AG04449 (cell line): Measurements from ENCODE around the gene ZDHHC16.

Source experiments
- CTCF ChIA-PET: fragments of 350-600 bp; formaldehyde crosslinking; extraction: SDS; loops from one replicate; lab custom pipeline; 2021; ENCODE audit warnings: antibody characterized with exemption; lab: Yijun Ruan, JAX
- POLR2A ChIA-PET: fragments of 400-600, 350-600 bp; formaldehyde crosslinking; extraction: SDS; loops from one replicate; lab custom pipeline; 2020; ENCODE audit warnings: antibody characterized with exemption, inconsistent platforms; lab: Yijun Ruan, JAX
- DNase-seq: peaks from one replicate; pipeline ENCODE4 v3.0.0-alpha.2; 2010; ENCODE audit warnings: low read depth, low spot score
- H3K4me3 ChIP-seq: 2 replicates; pipeline ENCODE4 v1.5.1; 2011; ENCODE audit warnings: low read depth, mild to moderate bottlenecking, control low read depth, low read length
- TF ChIP-seq, protein P1 (sequence below): IDR thresholded peaks from one replicate; pipeline ENCODE4 v1.5.1; 2011; ENCODE audit warnings: mild to moderate bottlenecking, moderate library complexity, low read length, control low read depth, inconsistent platforms; ENCODE audit not compliant: insufficient read depth; ENCODE audit errors: missing control alignments

The ZDHHC16 gene

DNA sequence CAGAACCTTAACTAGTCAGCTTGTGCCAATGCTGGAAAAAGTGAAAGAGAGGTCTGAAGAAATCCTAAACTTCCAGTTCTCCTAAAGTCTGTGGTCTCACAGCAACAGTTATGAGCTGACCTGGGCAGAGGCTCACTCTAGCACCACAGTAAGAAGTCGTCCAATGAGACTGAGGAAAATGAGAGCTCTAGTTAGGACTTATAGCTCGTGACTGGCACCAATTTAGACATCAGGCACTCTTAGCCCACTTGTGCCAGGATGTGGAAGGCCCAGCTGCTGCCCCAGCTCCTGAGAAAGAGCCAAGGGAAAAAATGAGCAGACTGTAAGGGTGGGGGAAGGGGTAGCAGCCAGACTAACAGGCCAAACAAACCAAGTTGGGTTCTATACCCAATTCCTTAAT lies 44.6 kb downstream of the ZDHHC16 start:
- TF ChIP-seq, protein P1, sequence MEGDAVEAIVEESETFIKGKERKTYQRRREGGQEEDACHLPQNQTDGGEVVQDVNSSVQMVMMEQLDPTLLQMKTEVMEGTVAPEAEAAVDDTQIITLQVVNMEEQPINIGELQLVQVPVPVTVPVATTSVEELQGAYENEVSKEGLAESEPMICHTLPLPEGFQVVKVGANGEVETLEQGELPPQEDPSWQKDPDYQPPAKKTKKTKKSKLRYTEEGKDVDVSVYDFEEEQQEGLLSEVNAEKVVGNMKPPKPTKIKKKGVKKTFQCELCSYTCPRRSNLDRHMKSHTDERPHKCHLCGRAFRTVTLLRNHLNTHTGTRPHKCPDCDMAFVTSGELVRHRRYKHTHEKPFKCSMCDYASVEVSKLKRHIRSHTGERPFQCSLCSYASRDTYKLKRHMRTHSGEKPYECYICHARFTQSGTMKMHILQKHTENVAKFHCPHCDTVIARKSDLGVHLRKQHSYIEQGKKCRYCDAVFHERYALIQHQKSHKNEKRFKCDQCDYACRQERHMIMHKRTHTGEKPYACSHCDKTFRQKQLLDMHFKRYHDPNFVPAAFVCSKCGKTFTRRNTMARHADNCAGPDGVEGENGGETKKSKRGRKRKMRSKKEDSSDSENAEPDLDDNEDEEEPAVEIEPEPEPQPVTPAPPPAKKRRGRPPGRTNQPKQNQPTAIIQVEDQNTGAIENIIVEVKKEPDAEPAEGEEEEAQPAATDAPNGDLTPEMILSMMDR: no peak
- no peak overlapping the region for H3K4me3 ChIP-seq
- ChIA-PET CTCF (interaction anchor here (0.6 to 1.6 kb wide), 5 partner anchors 9 to 84 kb away, joined by 3 to 4 read pairs (median 3); partner anchors contain the start of genes ANKRD2 and UBTD1), POLR2A (no interaction called here)
- DNase-seq: no peak

DNA sequence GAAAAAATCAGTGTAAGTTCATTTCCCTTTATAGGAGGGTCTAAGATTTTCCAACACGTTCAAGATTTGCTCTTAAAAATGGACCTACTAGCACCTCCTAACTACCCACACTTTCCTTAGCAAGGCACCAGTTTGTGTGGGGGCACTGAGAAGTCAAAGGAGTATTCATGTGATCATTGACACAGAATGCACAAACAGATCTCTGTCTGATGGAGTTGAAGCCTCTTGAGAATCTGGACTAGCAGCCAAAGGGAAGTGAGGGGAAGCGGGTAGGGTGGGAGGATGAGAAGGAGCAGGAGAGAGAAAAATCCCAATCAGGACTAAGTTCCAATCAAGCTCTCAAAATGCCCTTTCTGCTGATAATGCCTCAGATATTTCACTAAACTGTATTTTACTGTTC lies 48.2 kb downstream of the ZDHHC16 start:
- H3K4me3 ChIP-seq: no peak overlapping the region
- no peak for DNase-seq
- ChIA-PET CTCF (interaction anchor here (0.8 to 1.6 kb wide), 2 partner anchors 59 to 117 kb away, joined by 3 to 4 read pairs; no protein-coding TSS in a partner anchor), POLR2A (no interaction called here)
- TF ChIP-seq, protein P1: no peak

DNA sequence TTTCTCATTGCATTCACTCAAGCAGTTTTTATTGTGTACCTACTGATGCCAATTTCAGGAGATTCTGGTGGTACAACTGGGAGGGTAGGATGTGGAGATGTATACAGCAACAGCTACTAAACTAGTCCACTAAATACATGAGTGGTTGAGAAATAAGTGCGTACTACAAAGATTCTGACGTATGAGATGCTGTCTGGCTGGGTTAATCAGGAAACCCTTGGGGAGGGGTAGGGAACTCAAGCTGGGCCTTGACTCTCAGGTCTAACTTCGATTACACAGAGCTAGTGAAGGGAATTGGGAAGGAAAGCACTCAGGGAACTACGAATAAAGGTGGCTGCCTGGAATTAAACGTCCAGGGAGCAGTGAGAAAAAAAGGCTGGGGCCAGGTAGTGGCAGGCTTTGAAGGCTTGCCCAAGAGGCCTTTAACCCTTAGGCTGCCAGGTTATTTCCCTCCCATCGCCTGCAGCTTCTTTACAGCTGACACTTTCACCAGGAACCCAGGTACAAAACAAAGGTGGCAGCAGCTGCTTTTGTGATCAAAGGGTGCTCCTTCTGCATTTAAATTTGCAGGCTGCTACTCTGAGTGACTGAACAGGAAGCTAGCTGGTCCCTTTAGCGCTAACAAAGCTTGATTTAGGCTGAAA lies 49.0 kb downstream of the ZDHHC16 start:
- CTCF ChIA-PET: interaction anchor here (0.8 to 1.6 kb wide), 5 partner anchors 13 to 117 kb away, joined by 3 to 4 read pairs (median 3); no protein-coding TSS in a partner anchor
- POLR2A ChIA-PET: interaction anchor here (0.7 kb wide), 1 partner anchor 145 kb away, joined by 3 read pairs; the partner anchor contains the start of gene PI4K2A

DNA sequence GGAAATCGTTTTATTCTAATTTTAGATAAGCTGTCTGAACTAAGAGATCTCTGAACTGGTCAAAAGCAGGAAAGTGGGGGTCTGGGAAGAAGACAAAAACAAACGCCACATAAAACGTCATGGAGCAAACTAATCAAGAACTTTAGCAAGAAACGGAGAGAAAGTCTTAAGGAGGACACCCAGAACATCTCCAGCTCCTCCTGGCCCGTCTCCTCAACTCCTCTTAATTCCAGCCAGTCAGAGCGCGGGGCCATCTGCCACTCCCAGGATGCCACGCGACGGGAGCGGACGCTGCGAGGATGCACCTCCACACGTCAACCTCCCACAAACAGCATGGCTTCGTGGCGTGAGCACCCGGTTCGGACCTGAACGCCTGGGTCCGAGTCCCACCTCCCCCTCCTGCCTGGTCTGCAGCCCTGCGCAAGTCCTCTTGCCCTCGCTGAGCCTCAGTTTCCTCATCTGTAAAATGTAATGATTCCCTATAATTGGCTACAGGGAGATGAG lies 51.6 kb downstream of the ZDHHC16 start:
- ChIA-PET CTCF (interaction anchor here (0.8 to 2.5 kb wide), 2 partner anchors 8 to 56 kb away, joined by 3 to 8 read pairs; no protein-coding TSS in a partner anchor), POLR2A (interaction anchor here (0.6 to 1.0 kb wide), 2 partner anchors 17 to 45 kb away, joined by 3 to 4 read pairs; no protein-coding TSS in a partner anchor)
- no peak for DNase-seq
- TF ChIP-seq, protein P1: no peak
- peak overlapping the region; percentile 99 for H3K4me3 ChIP-seq

More for the DNA sequence above, 49.0 kb downstream of the ZDHHC16 start:
- DNase-seq: no peak
- TF ChIP-seq, protein P1: no peak
- no peak overlapping the region for H3K4me3 ChIP-seq

DNA sequence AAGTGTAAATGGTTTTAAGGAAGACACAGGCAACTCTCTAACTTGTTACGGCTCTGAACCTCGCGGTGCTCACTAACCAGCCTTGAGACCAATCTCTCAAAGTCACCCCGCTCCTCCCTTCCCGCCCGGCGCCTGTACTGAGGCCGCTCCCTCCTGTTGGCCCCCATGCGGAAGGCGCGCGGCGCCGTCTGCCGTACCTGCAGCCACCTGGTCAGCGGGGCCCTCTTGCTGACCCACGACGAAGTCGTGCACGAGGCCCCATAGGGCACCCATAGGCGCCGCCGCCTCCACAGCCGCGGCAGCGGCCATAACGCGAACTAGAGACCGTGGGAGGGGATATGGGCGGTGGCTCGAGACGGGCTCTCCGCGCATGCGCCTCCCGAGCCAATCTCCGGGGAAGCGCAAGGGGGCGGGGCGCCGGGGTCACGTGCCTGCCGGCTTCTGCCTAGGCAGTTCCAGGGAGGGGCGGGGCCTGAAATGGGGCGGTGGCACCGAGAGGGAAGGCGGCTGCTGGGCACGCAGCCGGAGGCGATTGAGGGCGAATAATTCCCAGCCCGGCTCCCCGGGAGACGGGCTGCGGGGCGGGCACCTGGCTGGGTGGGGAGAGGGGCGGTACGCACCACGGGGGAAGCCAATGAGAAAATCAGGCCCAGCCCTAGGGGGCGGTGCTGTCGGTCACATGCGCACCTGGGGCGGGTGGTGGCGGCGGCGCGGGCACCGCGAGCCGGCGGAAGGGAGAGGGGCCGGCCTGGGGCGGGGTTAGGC lies 52.3 kb downstream of the ZDHHC16 start, which contains the start of gene MMS19:
Gene MMS19, minus strand, starts transcription at position 347 of the 765 bp plus-strand sequence. Its CDS starts 38 bp downstream, at position 309.
- CTCF ChIA-PET: interaction anchor here (0.8 to 2.7 kb wide), 7 partner anchors 7 to 56 kb away, joined by 3 to 28 read pairs (median 6); no protein-coding TSS in a partner anchor
- POLR2A ChIA-PET: interaction anchor here (0.8 to 1.8 kb wide), 5 partner anchors 16 to 150 kb away, joined by 3 to 15 read pairs (median 5); no protein-coding TSS in a partner anchor
- H3K4me3 ChIP-seq: peak within 1 kb of the TSS; percentile 99
- DNase-seq: peak; percentile 83
- TF ChIP-seq, protein P1: no peak
